Fibroblast of the aortic adventitia (primary cell): ENCODE measurements around the gene DTHD1. TPM values are rescaled to one million over a fixed set of nuclear protein-coding genes. Genes with fewer than 3 reads are reported as not detected.

ENCODE experiments used
- DNase-seq: peaks from one replicate; pipeline ENCODE4 v3.0.0-alpha.2; 2010; ENCODE audit warnings: low read depth
- H3K4me3 ChIP-seq: 2 replicates; pipeline ENCODE4 v1.5.1; 2011; ENCODE audit warnings: low read depth, mild to moderate bottlenecking, control low read depth, low read length, moderate library complexity
- total RNA-seq: library from RNA; depleted of rRNA; stranded (reverse); fragments of >200 nt; gene quantifications from 2 replicates; pipeline ENCODE4 v1.2.3, GENCODE V29; 2012; ENCODE audit warnings: low replicate concordance
- TF ChIP-seq, protein P1 (sequence below): IDR thresholded peaks from 2 replicates; pipeline ENCODE4 v1.5.1; 2011; ENCODE audit warnings: mild to moderate bottlenecking, low read length, control low read depth, inconsistent platforms; ENCODE audit not compliant: insufficient read depth

The DTHD1 gene
- total RNA-seq, 1 donor = not detected

DNA sequence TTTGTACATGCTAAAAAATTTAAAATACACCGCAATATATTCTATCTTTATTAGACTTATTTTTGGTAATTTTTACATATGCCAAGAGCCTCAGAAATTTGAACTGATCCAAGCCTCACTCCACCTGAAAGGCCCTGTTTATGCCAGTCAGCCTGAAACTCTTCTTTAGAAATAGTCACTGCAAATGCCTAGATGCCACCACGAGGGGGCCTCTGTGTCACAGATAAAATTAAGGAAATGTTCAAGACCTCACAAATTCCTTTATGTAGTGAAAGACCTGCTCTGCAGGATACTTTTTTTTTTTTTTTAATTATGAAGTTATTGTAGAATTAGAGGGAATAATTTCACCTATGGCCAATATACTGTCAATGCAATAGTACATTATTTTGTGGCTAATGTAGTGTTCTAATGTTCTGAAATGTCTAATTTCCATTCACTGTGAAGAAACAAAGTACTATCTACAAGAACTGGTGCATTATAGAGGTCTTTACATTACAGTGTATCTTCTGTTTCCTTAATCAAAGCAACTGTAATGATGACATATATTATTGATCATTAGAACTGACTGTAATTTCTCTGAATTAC lies 69.8 kb downstream of the DTHD1 start:
- no peak overlapping the region for H3K4me3 ChIP-seq
- TF ChIP-seq, protein P1, sequence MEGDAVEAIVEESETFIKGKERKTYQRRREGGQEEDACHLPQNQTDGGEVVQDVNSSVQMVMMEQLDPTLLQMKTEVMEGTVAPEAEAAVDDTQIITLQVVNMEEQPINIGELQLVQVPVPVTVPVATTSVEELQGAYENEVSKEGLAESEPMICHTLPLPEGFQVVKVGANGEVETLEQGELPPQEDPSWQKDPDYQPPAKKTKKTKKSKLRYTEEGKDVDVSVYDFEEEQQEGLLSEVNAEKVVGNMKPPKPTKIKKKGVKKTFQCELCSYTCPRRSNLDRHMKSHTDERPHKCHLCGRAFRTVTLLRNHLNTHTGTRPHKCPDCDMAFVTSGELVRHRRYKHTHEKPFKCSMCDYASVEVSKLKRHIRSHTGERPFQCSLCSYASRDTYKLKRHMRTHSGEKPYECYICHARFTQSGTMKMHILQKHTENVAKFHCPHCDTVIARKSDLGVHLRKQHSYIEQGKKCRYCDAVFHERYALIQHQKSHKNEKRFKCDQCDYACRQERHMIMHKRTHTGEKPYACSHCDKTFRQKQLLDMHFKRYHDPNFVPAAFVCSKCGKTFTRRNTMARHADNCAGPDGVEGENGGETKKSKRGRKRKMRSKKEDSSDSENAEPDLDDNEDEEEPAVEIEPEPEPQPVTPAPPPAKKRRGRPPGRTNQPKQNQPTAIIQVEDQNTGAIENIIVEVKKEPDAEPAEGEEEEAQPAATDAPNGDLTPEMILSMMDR = peak; percentile 40
- peak; percentile 14 for DNase-seq

DNA sequence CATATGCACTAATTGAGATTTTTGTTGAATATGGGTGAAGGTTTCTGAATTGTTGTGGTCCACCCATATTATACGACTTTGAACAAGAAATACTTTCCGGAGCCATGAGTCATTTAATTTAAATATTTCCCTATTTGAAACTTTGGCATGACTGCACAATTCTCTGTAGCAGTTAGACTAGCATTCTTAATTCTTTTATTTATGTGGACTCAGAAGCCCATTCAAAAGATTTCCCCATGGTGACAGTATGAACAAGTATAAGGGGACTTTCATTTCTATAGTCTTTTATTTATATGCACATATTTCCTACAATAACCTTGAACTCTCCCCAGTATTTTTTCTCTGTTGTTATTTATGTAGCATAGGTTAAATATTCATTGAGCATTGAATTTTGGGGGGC lies 72.6 kb downstream of the DTHD1 start:
- TF ChIP-seq, protein P1 = no peak
- no peak for DNase-seq
- no peak overlapping the region for H3K4me3 ChIP-seq

DNA sequence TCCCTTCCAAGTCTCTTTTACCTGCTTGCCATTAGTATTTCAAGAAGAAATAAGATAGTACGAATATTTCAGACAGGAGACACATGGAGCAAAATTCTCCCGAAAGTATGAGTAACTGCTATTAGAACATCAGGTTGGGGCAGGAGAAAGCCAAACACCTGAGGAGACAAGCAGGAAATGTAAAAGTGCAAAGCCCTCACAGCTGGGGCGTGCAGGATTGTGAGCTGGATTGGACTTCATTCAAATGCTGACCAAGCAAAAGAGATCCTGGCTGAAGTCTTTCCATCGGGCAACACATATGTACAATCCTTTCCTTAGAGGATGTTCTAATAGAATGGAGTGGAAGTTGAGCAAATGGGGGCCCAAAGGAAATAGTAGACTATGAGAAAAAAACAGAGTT lies 76.8 kb downstream of the DTHD1 start:
- TF ChIP-seq, protein P1 = no peak
- H3K4me3 ChIP-seq = no peak overlapping the region
- DNase-seq = no peak

DNA sequence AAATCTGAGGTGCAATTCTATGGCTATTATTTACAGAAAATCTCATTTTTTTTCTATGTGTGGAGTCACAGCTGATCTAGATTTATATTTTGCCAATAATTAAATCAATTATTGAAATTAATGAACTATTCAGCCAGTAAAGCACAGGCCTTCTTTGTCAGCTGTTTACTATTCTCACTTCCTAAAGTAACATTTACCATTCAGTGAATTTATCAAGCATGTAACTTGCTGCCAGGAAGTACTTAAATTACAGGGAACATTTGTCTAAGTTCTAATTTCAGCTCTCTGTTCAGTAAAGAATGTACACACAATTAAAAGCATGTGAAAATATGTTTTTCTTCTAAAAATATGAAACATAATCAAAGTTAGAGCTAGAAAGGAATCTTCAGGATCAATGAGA lies 79.3 kb downstream of the DTHD1 start:
- H3K4me3 ChIP-seq = no peak overlapping the region
- no peak for DNase-seq
- TF ChIP-seq, protein P1 = no peak

DNA sequence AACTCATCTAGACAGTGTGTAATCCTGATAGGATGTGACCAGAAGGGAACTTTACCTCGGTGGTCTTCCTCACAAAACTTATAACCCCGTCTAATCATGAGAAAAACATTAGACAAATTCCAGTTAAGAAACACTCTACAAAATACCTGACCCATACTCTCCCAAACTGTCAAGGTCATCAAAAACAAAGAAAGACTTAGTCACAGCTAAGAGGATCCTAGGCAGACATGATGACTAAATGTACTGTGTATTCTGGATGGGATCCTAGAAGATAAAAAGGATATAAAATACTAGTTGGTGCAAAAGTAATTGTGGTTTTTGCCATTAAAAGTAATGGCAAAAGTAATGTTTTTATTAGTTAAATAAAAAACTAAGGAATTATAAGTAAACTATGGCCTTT lies 81.6 kb downstream of the DTHD1 start:
- no peak for DNase-seq
- TF ChIP-seq, protein P1 = no peak
- H3K4me3 ChIP-seq = no peak overlapping the region

DNA sequence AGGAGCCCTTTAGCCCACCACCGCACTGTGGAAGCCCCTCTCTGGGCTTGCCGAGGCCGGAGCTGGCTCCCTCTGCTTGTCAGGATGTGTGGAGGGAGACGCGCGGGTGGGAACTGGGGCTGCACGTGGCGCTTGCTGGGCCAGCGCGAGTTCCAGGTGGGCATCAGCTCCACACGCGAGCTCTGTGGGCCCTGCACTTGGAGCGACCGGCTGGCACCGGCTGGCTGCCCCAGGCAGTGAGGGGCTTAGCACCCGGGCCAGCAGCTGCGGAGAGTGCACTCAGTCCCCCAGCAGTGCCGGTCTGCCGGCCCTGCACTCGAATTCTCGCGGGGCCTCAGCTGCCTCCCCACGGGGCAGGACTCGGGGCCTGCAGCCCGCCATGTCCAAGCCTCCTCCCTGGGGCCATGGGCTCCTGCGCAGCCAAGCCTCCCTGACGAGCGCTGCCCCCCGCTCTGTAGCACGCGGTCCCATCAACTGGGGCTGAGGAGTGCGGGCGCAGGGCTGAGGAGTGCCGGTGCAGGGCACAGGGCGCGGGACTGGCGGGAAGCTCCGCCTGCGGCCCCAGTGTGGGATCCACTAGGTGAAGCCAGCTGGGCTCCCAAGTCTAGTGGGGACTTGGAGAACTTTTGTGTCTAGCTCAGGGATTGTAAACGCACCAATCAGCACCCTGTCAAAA lies 93.6 kb downstream of the DTHD1 start:
- no peak for DNase-seq
- TF ChIP-seq, protein P1 = no peak
- no peak overlapping the region for H3K4me3 ChIP-seq

DNA sequence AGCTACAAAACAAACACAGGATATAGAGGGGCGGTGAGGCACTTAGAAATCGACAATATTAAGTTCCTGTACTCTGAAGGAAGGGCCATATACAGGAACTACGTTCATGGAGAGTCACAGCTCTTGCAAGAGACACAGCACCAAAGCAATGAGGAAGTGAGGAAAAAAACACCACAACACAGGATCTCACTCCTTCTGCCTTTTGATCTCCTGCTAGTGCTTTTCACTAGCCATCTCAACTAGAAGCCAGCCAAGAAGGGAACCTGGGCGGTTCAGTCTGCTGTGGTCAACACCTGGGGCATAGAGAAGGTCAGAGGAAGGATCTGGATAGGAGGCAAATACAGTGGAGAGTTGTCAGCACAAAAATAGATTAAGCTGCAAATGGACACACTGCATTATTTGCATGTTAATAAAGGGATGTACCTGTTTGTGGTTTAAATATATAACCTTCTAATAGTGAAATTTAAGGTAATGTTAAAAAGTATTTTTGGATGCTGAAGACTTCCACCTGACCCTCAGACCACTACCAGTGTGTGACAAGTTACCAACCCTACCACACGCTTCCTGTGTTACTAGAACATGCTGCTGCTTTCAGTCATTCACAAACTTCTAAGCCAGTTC lies 104.6 kb downstream of the DTHD1 start:
- DNase-seq = no peak
- no peak overlapping the region for H3K4me3 ChIP-seq
- TF ChIP-seq, protein P1 = no peak
